Panc1 (cell line): ENCODE results near the gene ANXA7. TPM values are rescaled to one million over a fixed set of nuclear protein-coding genes. Genes with fewer than 3 reads are reported as not detected.

ENCODE experiments used
- ATAC-seq: fragments of 200-7000 bp; cut with Tn5 transposase; 2 replicates; pipeline ENCODE4 v1.9.1; 2020; ENCODE audit warnings: mild to moderate bottlenecking, moderate library complexity
- BruUV-seq: library from RNA; stranded (reverse); fragments of 400-500 nt; replicated peaks from 2 replicates; lab custom pipeline; 2021; lab: Mats Ljungman, UMichigan
- CTCF ChIA-PET: fragments of 300-600 bp; sonication (Branson Sonifier 250); formaldehyde crosslinking; loops from one replicate; lab custom pipeline; 2022; ENCODE audit warnings: antibody characterized with exemption; lab: Charles Lee
- POLR2A ChIA-PET: fragments of 300-600 bp; sonication (Branson Sonifier 250); formaldehyde crosslinking; loops from one replicate; lab custom pipeline; 2022; ENCODE audit warnings: antibody characterized with exemption; lab: Charles Lee
- DNase-seq: peaks from one replicate; pipeline ENCODE4 v3.0.0-alpha.2; 2010; ENCODE audit warnings: low read depth, low spot score
- H3K27ac ChIP-seq: 2 replicates; pipeline ENCODE4 v1.5.1; 2011; ENCODE audit warnings: mild to moderate bottlenecking, low read length, inconsistent platforms
- H3K27me3 ChIP-seq: fragments of 200-500 bp; sonication (Bioruptor generic); 2 replicates; pipeline ENCODE4 v1.6.0; 2014; ENCODE audit warnings: low read length, inconsistent platforms; ENCODE audit not compliant: control insufficient read depth, insufficient read depth
- H3K36me3 ChIP-seq: fragments of 200-500 bp; sonication (Bioruptor generic); 2 replicates; pipeline ENCODE4 v1.5.1; 2014; ENCODE audit warnings: inconsistent platforms, mild to moderate bottlenecking, low read length, moderate library complexity; ENCODE audit not compliant: control insufficient read depth, insufficient read depth
- H3K4me1 ChIP-seq: 2 replicates; pipeline ENCODE4 v1.5.1; 2011; ENCODE audit warnings: inconsistent platforms, mild to moderate bottlenecking, low read length, moderate library complexity; ENCODE audit not compliant: control insufficient read depth, insufficient read depth
- H3K4me3 ChIP-seq, 2 experiments: 2 replicates each; pipeline ENCODE4 v1.5.1; 2011 to 2012; ENCODE audit warnings: low read depth in 2 of 2, low read length in 2 of 2, mild to moderate bottlenecking in 2 of 2, inconsistent platforms in 1 of 2, moderate library complexity in 1 of 2
- H3K9me3 ChIP-seq: fragments of 200-500 bp; sonication (Bioruptor generic); 2 replicates; pipeline ENCODE4 v1.5.1; 2014; ENCODE audit warnings: low read depth, mild to moderate bottlenecking, inconsistent platforms, low read length, moderate library complexity; ENCODE audit not compliant: control insufficient read depth, insufficient read depth
- CTCF ChIP-seq: fragments of 450-650 bp; IDR thresholded peaks from 2 replicates; pipeline ENCODE4 v1.5.1; 2017; ENCODE audit warnings: mild to moderate bottlenecking
- POLR2AphosphoS5 ChIP-seq: IDR thresholded peaks from 2 replicates; pipeline ENCODE4 v1.6.1; 2012; ENCODE audit warnings: mild to moderate bottlenecking, low read depth, low read length, moderate library complexity
- SIN3A ChIP-seq: IDR thresholded peaks from 2 replicates; pipeline ENCODE4 v1.6.1; 2012; ENCODE audit warnings: low read depth, mild to moderate bottlenecking, low read length, moderate library complexity, borderline replicate concordance; ENCODE audit not compliant: insufficient read depth
- TCF7L2 ChIP-seq: IDR thresholded peaks from 2 replicates; pipeline ENCODE4 v1.6.1; 2011; ENCODE audit warnings: mild to moderate bottlenecking, low read depth, low read length, inconsistent platforms
- in situ Hi-C: cut with HindIII; loops from 2 replicates; pipeline ENCODE4 v1.10.0; 2016; ENCODE audit warnings: low sequenced_read_pairs, low pct_unique_long_range_greater_than_20kb
- intact Hi-C: fragments of 100-400 bp; cut with micrococcal nuclease; formaldehyde crosslinking; loops from one replicate; pipeline ENCODE4 v1.10.0; 2022; ENCODE audit not compliant: unreplicated experiment
- total RNA-seq: library from RNA; stranded (reverse); gene quantifications from one replicate; pipeline ENCODE4 v1.2.1, GENCODE V29; 2021; ENCODE audit not compliant: unreplicated experiment
- TF ChIP-seq, protein P1 (sequence below), 2 experiments: IDR thresholded peaks; 2 replicates each; pipeline ENCODE4 v1.6.1; 2011 to 2012; ENCODE audit warnings: low read depth in 2 of 2, control low read depth in 1 of 2, low read length in 1 of 2, mild to moderate bottlenecking in 1 of 2, moderate library complexity in 1 of 2; ENCODE audit not compliant: insufficient read depth in 1 of 2

Gene ANXA7
- total RNA-seq, 1 experiment from 2014 or later: 165 TPM

DNA sequence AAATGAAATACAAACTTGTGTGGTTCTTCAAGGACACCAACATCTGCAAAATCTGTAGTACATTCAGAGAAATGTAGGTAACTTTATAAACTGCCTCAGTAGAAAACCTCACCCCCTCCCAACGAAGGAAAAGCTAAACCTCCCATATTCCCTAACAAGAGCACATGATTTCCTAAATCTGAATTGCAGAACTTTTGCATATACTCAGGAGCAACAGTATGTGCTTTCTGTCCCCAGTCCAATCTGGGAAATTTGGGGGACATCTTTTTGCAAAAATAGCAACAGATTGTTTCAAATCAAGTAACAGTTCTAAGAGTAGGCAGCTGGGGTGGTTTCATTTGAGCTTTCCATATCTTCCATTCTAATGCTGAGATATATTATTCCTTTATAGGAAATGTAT, 35.3 kb upstream of the ANXA7 start:
- no peak for DNase-seq
- ChIA-PET CTCF (no interaction called here), POLR2A (no interaction called here)
- no peak overlapping the region for H3K27ac ChIP-seq
- no peaks in the 10 kb centered on the region for H3K4me1 ChIP-seq
- TF ChIP-seq SIN3A: no peak
- no peak for TF ChIP-seq TCF7L2
- TF ChIP-seq, protein P1, sequence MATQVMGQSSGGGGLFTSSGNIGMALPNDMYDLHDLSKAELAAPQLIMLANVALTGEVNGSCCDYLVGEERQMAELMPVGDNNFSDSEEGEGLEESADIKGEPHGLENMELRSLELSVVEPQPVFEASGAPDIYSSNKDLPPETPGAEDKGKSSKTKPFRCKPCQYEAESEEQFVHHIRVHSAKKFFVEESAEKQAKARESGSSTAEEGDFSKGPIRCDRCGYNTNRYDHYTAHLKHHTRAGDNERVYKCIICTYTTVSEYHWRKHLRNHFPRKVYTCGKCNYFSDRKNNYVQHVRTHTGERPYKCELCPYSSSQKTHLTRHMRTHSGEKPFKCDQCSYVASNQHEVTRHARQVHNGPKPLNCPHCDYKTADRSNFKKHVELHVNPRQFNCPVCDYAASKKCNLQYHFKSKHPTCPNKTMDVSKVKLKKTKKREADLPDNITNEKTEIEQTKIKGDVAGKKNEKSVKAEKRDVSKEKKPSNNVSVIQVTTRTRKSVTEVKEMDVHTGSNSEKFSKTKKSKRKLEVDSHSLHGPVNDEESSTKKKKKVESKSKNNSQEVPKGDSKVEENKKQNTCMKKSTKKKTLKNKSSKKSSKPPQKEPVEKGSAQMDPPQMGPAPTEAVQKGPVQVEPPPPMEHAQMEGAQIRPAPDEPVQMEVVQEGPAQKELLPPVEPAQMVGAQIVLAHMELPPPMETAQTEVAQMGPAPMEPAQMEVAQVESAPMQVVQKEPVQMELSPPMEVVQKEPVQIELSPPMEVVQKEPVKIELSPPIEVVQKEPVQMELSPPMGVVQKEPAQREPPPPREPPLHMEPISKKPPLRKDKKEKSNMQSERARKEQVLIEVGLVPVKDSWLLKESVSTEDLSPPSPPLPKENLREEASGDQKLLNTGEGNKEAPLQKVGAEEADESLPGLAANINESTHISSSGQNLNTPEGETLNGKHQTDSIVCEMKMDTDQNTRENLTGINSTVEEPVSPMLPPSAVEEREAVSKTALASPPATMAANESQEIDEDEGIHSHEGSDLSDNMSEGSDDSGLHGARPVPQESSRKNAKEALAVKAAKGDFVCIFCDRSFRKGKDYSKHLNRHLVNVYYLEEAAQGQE (IDR thresholded peaks at IDR 0.05; ENCODE audit: insufficient read depth in 1 of 2, low read depth in 2 of 2, low read length in 1 of 2): no peak
- TF ChIP-seq CTCF: no peak
- intact Hi-C loops (no loop called here), in situ Hi-C loops (no loop called here)
- no peak overlapping the region for H3K4me3 ChIP-seq
- no peaks in the 10 kb centered on the region for H3K9me3 ChIP-seq
- BruUV-seq: TSS peak; percentile 25
- peaks cover 5% of the 10 kb centered on the region; the same call in 1 of the 2 replicates for H3K36me3 ChIP-seq
- no peak for ATAC-seq
- no peaks in the 10 kb centered on the region for H3K27me3 ChIP-seq

DNA sequence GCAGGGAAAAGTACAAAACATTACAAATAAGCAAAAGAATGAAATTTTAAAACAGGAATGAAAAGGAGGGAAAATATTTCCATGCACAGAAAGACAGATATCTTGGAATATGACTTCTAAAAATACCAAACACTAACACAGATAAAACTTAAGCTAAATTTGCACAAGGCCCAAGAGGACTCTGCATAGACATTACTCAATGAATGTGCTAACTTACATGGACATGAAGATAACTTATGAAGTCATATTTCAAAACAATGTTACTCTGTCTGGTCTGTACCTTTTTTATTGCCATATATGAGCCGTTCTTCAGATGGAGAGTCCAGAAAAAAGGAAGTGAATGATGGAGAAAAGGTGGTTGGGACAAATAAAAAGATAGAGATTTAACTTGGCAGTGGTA, 34.5 kb upstream of the ANXA7 start:
- no peaks in the 10 kb centered on the region for H3K27me3 ChIP-seq
- H3K4me1 ChIP-seq: no peaks in the 10 kb centered on the region
- intact Hi-C loops (no loop called here), in situ Hi-C loops (no loop called here)
- ATAC-seq (no peak), DNase-seq (no peak)
- no TSS peak for BruUV-seq
- ChIA-PET CTCF (no interaction called here), POLR2A (no interaction called here)
- H3K27ac ChIP-seq: no peak overlapping the region
- no peaks in the 10 kb centered on the region for H3K9me3 ChIP-seq
- TF ChIP-seq, protein P1 (IDR thresholded peaks at IDR 0.05; ENCODE audit: insufficient read depth in 1 of 2, low read depth in 2 of 2, low read length in 1 of 2): no peak
- TF ChIP-seq CTCF: no peak
- no peak for TF ChIP-seq POLR2AphosphoS5
- no peak for TF ChIP-seq TCF7L2
- no peak for TF ChIP-seq SIN3A
- H3K36me3 ChIP-seq: peaks cover 2% of the 10 kb centered on the region; the same call in 1 of the 2 replicates
- no peak overlapping the region for H3K4me3 ChIP-seq
